22Rv1 (cell line): Measurements from ENCODE around the gene PMEPA1.

Source experiments
- H3K27ac ChIP-seq: fragments of 450-650 bp; 2 replicates; pipeline ENCODE4 v1.5.1; 2017
- ZFX ChIP-seq: fragments of 450-650 bp; IDR thresholded peaks from 2 replicates; pipeline ENCODE4 v1.6.1; 2017; ENCODE audit warnings: antibody characterized with exemption, borderline replicate concordance
- TF ChIP-seq, protein P1 (sequence below): fragments of 450-650 bp; IDR thresholded peaks from 2 replicates; pipeline ENCODE4 v1.5.1; 2017; ENCODE audit warnings: mild to moderate bottlenecking

Gene PMEPA1

DNA sequence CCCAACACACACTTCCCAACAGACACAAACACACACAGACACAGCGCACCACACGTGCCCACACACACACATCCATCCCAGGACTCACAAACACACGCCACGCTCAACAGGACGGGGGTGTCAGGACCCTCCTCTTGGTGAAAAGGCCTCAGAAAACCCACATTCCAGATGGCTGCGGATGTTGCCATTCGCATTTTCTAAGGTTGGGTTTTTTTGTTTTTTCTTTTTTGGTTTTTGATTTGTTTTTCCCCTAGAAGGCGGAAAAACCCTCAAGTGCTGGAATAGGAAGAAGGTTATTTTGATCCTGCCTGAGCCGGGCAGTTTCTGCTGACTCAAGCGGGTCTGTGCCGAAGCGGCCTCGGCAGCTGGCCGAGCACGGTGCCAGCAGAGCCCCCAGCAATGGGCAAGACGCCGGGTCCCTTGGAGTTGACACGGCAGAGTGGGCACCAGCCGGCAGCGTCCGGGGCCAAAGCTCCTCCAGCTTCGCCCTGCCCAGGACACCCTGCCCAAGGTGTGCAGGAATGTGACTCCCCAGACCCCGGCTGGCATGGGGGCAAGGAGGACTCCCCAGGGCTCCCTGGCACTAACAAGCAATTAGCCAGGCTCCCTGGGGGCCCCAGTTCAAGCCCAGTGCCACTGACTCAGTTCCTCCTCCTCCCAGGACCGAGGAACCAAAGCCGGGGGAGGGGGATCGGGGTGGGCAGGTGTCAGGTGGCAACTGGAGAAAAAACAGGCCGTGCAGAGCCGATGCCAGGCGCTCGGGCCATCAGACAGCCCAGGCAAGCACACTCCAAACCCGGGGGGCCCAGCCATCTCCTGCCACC is 48.7 kb downstream of the PMEPA1 start:
- peak overlapping the region; percentile 54 for H3K27ac ChIP-seq
- no peak for TF ChIP-seq ZFX
- TF ChIP-seq, protein P1, sequence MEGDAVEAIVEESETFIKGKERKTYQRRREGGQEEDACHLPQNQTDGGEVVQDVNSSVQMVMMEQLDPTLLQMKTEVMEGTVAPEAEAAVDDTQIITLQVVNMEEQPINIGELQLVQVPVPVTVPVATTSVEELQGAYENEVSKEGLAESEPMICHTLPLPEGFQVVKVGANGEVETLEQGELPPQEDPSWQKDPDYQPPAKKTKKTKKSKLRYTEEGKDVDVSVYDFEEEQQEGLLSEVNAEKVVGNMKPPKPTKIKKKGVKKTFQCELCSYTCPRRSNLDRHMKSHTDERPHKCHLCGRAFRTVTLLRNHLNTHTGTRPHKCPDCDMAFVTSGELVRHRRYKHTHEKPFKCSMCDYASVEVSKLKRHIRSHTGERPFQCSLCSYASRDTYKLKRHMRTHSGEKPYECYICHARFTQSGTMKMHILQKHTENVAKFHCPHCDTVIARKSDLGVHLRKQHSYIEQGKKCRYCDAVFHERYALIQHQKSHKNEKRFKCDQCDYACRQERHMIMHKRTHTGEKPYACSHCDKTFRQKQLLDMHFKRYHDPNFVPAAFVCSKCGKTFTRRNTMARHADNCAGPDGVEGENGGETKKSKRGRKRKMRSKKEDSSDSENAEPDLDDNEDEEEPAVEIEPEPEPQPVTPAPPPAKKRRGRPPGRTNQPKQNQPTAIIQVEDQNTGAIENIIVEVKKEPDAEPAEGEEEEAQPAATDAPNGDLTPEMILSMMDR: no peak

DNA sequence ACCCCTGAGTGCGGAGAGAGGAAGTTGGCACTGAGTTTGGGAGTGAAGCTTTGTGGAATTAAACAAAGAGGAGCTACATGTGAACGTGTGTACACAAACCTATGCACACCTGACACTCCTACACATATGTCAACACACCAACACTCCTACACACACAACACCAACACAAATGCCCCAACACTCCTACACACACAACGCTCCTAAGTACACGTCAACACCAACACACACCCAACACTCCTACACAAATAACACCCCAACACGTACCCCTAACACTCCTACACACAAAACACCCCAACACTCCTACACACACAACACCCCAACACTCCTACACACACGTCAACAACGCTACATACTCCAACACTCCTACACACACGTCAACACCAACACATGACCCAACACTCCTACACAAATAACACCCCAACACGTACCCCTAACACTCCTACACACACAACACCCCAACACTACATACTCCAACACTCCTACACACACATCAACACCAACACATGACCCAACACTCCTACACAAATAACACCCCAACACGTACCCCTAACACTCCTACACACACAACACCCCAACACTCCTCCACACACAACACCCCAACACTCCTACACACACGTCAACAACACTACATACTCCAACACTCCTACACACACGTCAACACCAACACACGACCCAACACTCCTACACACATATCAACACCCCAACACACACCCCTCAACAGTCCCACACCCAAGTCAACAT is 49.5 kb downstream of the PMEPA1 start:
- no peak for TF ChIP-seq ZFX
- TF ChIP-seq, protein P1: no peak
- H3K27ac ChIP-seq: peak overlapping the region; percentile 54

DNA sequence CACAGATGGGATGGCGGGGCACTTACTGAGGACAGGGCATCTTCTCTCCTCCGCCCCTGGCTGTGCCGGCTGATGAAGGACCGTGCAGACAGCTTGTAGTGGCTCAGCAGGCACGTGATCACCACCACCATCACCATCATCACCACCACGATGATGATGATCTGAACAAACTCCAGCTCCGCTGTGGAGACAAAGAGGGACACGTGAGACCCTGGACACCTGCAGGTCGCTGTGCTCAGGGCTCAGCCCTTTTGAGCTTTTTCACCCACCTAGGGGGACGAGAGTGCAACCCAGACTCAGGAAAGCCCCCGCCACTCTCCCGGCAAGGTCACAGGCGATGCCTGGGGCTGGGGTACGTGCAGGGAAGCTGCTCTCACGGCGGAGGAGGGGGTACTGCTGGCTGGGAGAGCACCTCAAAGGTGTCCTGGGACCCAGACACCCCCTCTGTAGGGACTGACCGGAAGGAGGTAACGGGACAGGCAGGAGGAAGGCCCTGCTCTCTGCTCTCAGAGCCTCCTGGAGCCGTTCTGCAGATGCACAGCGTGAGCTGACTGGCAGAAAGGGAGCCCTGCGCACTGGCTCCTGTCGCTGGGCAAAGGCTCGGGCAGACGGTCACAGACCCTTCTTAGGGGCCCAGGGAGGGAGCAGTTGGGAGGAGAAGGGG is 50.2 kb downstream of the PMEPA1 start:
- H3K27ac ChIP-seq: peak overlapping the region; percentile 54
- TF ChIP-seq, protein P1: no peak
- TF ChIP-seq ZFX: no peak

DNA sequence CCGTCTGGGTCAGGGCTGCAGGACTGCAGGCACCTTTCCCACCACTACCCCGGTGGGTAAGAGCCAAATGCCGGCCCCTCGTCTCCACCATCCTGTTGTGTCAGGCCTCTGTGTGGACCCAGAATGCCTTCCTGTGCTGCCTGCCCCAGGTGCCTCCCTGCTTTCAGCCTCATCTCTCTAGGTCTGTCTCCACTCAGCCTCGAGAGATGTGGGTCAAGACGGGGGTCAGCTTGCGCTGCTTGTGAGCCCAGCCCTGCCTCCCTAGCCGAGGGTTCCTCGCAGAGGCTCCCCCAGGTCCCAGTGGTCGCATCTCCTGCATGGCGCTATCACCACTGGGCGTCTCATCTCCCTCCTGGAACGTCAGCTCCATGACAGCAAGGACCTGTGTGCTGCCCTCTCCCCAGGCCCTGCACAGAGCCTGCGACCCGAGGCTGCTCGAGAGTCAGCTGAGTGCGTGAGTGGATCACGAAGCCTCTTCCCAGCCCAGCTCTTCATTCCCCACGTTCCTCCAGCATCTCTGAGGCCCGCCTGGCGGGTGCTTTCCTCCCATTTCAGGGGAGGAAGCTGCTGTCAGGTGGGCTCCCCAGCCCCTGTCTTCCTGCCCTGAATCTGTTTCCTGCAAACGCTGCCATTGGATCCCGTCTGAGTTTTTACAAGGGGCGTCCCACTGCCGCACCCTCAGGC is 50.8 kb downstream of the PMEPA1 start:
- peak overlapping the region; percentile 54 for H3K27ac ChIP-seq
- TF ChIP-seq, protein P1: no peak
- TF ChIP-seq ZFX: no peak

DNA sequence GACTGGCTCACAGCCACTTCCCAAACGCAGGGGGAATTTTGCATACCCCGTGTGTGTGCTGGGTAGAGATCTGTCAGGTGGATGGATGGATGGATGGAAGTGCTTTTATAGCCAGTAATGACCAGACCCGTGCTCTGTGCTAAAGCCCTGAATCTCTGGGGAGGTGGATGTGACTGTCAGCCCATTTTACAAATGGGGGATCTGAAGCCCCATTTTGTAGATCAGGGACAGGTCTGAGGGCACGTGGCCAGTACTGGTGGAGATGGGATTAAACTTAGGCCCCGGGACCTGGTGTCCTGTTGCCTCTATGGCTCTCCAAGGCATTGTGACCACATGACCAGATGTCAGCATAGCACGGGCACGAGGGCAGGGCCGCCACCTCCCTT is 51.4 kb downstream of the PMEPA1 start:
- peak overlapping the region; percentile 54 for H3K27ac ChIP-seq
- TF ChIP-seq, protein P1: no peak

DNA sequence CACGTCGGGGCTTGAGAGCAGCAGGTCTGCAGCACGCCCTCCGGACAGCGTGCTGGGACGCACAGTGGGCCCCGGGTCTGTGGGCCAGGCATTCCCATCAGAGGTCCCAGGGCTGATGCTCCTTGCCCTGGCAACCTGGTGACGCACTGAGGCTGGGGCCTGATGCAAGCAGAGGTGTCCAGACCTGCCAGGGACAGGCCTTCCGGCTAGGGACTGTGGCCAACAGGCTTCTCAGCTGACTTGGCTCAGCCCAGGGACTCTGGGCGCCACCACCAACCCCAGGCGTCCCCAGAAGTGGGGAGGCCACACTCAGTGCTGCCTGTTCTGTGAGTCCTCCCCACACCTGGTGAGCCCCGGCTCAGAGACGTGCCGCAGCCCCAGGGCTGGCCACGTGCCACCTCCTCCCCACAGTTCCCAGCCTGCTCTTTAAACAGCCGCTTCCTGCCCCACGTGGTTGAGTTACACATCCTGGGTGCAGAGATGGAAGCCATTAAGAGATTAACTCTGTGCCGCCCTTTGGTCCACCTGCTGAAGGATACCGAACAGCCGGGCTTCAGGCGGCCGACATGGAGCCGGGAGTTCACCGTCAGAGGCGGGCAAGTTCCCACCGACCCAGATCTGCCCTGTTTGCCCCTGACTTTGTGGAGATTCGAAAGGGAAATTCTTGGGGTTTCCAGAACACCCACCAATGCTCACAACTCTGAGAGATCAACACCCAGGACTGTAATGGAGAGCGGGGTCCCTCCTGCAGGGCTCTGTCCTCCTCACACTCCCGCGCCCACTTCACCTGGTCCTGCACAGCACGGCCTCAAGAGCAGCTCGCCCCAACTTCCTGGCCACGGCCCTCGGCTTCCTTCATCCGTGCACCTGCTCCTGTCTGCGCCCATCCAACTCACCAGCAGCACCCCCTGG is 52.0 kb downstream of the PMEPA1 start:
- TF ChIP-seq ZFX: no peak
- TF ChIP-seq, protein P1: no peak
- peak overlapping the region; percentile 54 for H3K27ac ChIP-seq
